PC-3 (cell line): ENCODE data around the gene FAM83G. TPM values are rescaled to one million over a fixed set of nuclear protein-coding genes. Genes with fewer than 3 reads are reported as not detected.

Experiments
- ATAC-seq: fragments of 200-7000 bp; cut with Tn5 transposase; 2 replicates; pipeline ENCODE4 v1.9.1; 2020; ENCODE audit warnings: mild to moderate bottlenecking, moderate library complexity
- BruUV-seq: library from RNA; stranded (reverse); fragments of 400-500 nt; replicated peaks from 2 replicates; lab custom pipeline; 2021; lab: Mats Ljungman, UMichigan
- CTCF ChIA-PET: fragments of 300-600 bp; sonication (Branson Sonifier 250); formaldehyde crosslinking; loops from one replicate; lab custom pipeline; 2022; ENCODE audit warnings: antibody characterized with exemption; lab: Charles Lee
- POLR2A ChIA-PET: fragments of 300-600 bp; sonication (Branson Sonifier 250); formaldehyde crosslinking; loops from one replicate; lab custom pipeline; 2022; ENCODE audit warnings: antibody characterized with exemption; ENCODE audit not compliant: unreplicated experiment; lab: Charles Lee
- DNase-seq: peaks from one replicate; pipeline ENCODE4 v3.0.0-alpha.2; 2015
- H2AFZ ChIP-seq: fragments of 300-600 bp; sonication (generic); 2 replicates; pipeline ENCODE4 v1.6.0; 2016; ENCODE audit warnings: antibody characterized with exemption, low read length
- H3F3A ChIP-seq: fragments of 300-600 bp; sonication (generic); one replicate; pipeline ENCODE4 v1.6.0; 2017; ENCODE audit warnings: antibody characterized with exemption, low read length, control low read depth, mild to moderate bottlenecking; ENCODE audit not compliant: unreplicated experiment
- H3K27ac ChIP-seq: fragments of 300-600 bp; sonication (generic); 2 replicates; pipeline ENCODE4 v1.5.1; 2016; ENCODE audit warnings: mild to moderate bottlenecking, low read length
- H3K27me3 ChIP-seq: fragments of 300-600 bp; sonication (generic); 2 replicates; pipeline ENCODE4 v1.6.1; 2016; ENCODE audit warnings: low read length, mixed read lengths
- H3K36me3 ChIP-seq: fragments of 300-600 bp; sonication (generic); 2 replicates; pipeline ENCODE4 v1.6.1; 2016; ENCODE audit warnings: low read depth, mixed run types, low read length, mixed read lengths
- H3K4me1 ChIP-seq: fragments of 300-600 bp; sonication (generic); 2 replicates; pipeline ENCODE4 v1.5.1; 2016; ENCODE audit warnings: low read length; ENCODE audit not compliant: insufficient read depth
- H3K4me2 ChIP-seq: fragments of 300-600 bp; sonication (generic); 2 replicates; pipeline ENCODE4 v1.6.0; 2016; ENCODE audit warnings: low read length
- H3K4me3 ChIP-seq: fragments of 300-600 bp; sonication (generic); 2 replicates; pipeline ENCODE4 v1.5.1; 2016; ENCODE audit warnings: mild to moderate bottlenecking, low read length, mixed read lengths
- H3K79me2 ChIP-seq: fragments of 300-600 bp; sonication (generic); 2 replicates; pipeline ENCODE4 v1.6.1; 2017; ENCODE audit warnings: low read length, mixed read lengths
- H3K9ac ChIP-seq: fragments of 300-600 bp; sonication (generic); 2 replicates; pipeline ENCODE4 v1.6.0; 2016; ENCODE audit warnings: mild to moderate bottlenecking, low read length
- H3K9me2 ChIP-seq: fragments of 300-600 bp; sonication (generic); replicated peaks from 2 replicates; pipeline ENCODE4 v1.6.1; 2016; ENCODE audit warnings: mixed run types, low read length, mixed read lengths
- H3K9me3 ChIP-seq: fragments of 300-600 bp; sonication (generic); 2 replicates; pipeline ENCODE4 v1.6.1; 2016; ENCODE audit warnings: low read length, mixed read lengths
- H4K20me1 ChIP-seq: fragments of 300-600 bp; sonication (generic); 2 replicates; pipeline ENCODE4 v1.6.1; 2016; ENCODE audit warnings: low read length, mixed read lengths
- EZH2 ChIP-seq: fragments of 300-600 bp; sonication (generic); IDR thresholded peaks from one replicate; pipeline ENCODE4 v1.6.1; 2017; ENCODE audit warnings: antibody characterized with exemption, mild to moderate bottlenecking, low read length; ENCODE audit not compliant: unreplicated experiment
- EZH2phosphoT487 ChIP-seq: fragments of 300-600 bp; sonication (generic); IDR thresholded peaks from 2 replicates; pipeline ENCODE4 v1.6.1; 2018; ENCODE audit warnings: mild to moderate bottlenecking, antibody characterized with exemption, low read length, borderline replicate concordance
- intact Hi-C: fragments of 100-400 bp; cut with micrococcal nuclease; formaldehyde crosslinking; loops from 2 replicates; pipeline ENCODE4 v1.9.0; 2023
- total RNA-seq: library from RNA; depleted of rRNA; stranded (reverse); fragments of >200 nt; gene quantifications from 2 replicates; pipeline ENCODE4 v1.2.3, GENCODE V29; 2014
- TF ChIP-seq, protein P1 (sequence below): fragments of 300-600 bp; sonication (generic); conservative IDR thresholded peaks from 2 replicates; pipeline ENCODE4 v1.5.1; 2017; ENCODE audit warnings: antibody characterized with exemption, low read depth, mild to moderate bottlenecking, low read length

The FAM83G gene
- total RNA-seq, 1 experiment from 2014 or later: 0.26 TPM

- BruUV-seq: no TSS peak
- TF ChIP-seq EZH2 (no peak), EZH2phosphoT487 (no peak)
- Histone ChIP-seq H3K9me3 (no peaks in the 10 kb centered on the region), H3K27me3 (no peaks in the 10 kb centered on the region), H3K79me2 (no peaks in the 10 kb centered on the region), H4K20me1 (no peaks in the 10 kb centered on the region), H3K9me2 (no peaks in the 10 kb centered on the region), H3K9ac (no peak overlapping the region), H3K4me2 (no peak overlapping the region), H3K4me1 (peaks cover 11% of the 10 kb centered on the region), H3K27ac (no peak overlapping the region), H3K36me3 (no peaks in the 10 kb centered on the region), H2AFZ (no peak overlapping the region), H3K4me3 (no peak overlapping the region), H3F3A (no peaks in the 10 kb centered on the region)
- DNase-seq (no peak), ATAC-seq (no peak)
- POLR2A ChIA-PET: no interaction called here
- intact Hi-C loops: no loop called here
- CTCF ChIA-PET: no interaction called here
These were observed 27.5 kb downstream of the FAM83G start for GRCh38 chr17:18977021-18977420.

DNA sequence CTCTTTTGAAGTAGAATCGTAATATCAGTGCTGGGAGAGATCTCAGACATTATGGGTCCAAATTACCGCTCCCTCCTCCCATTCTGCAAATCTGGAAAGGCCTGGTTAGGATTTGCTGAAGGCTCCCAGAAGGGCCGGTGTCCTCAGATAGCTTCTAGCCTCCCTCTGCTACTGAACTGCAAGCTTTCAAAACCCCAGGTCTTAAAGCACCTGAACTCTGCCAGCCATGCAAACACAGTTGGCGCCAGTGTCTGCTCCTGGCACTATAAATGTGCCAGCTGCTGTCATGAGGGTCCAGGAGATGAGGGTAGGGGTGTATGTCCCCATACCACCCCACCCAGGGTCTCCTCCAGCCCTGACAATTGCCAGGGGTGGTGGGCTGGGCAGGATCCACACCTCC lies 28.4 kb downstream of the FAM83G start:
- intact Hi-C loops: no loop called here

GRCh38 chr17:18975597-18975996 lies 29.0 kb downstream of the FAM83G start:
- Histone ChIP-seq H3K27me3 (no peaks in the 10 kb centered on the region), H3F3A (no peaks in the 10 kb centered on the region), H3K4me2 (no peak overlapping the region), H3K9me3 (no peaks in the 10 kb centered on the region), H3K9ac (no peak overlapping the region), H3K36me3 (no peaks in the 10 kb centered on the region), H3K27ac (no peak overlapping the region), H4K20me1 (no peaks in the 10 kb centered on the region), H3K4me3 (no peak overlapping the region), H3K9me2 (no peaks in the 10 kb centered on the region), H2AFZ (no peak overlapping the region), H3K4me1 (no peaks in the 10 kb centered on the region), H3K79me2 (no peaks in the 10 kb centered on the region)
- intact Hi-C loops: no loop called here
- ATAC-seq (no peak), DNase-seq (no peak)
- CTCF ChIA-PET: no interaction called here
- no TSS peak for BruUV-seq
- TF ChIP-seq, protein P1, sequence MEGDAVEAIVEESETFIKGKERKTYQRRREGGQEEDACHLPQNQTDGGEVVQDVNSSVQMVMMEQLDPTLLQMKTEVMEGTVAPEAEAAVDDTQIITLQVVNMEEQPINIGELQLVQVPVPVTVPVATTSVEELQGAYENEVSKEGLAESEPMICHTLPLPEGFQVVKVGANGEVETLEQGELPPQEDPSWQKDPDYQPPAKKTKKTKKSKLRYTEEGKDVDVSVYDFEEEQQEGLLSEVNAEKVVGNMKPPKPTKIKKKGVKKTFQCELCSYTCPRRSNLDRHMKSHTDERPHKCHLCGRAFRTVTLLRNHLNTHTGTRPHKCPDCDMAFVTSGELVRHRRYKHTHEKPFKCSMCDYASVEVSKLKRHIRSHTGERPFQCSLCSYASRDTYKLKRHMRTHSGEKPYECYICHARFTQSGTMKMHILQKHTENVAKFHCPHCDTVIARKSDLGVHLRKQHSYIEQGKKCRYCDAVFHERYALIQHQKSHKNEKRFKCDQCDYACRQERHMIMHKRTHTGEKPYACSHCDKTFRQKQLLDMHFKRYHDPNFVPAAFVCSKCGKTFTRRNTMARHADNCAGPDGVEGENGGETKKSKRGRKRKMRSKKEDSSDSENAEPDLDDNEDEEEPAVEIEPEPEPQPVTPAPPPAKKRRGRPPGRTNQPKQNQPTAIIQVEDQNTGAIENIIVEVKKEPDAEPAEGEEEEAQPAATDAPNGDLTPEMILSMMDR: no peak
- TF ChIP-seq EZH2phosphoT487 (no peak), EZH2 (no peak)
- POLR2A ChIA-PET: no interaction called here

More for the DNA sequence above, 28.4 kb downstream of the FAM83G start:
- no peak overlapping the region for H3K9ac ChIP-seq
- ChIA-PET POLR2A (no interaction called here), CTCF (interaction anchor here (0.7 kb wide), 1 partner anchor 24 kb away, joined by 5 read pairs; the partner anchor contains the start of gene SLC5A10)
- H3K27me3 ChIP-seq: no peaks in the 10 kb centered on the region
- BruUV-seq: no TSS peak
- H2AFZ ChIP-seq: no peak overlapping the region
- no peaks in the 10 kb centered on the region for H3F3A ChIP-seq
- H4K20me1 ChIP-seq: no peaks in the 10 kb centered on the region
- no peak overlapping the region for H3K27ac ChIP-seq
- no peaks in the 10 kb centered on the region for H3K36me3 ChIP-seq
- H3K4me2 ChIP-seq: no peak overlapping the region
- no peaks in the 10 kb centered on the region for H3K9me3 ChIP-seq
- no peak for DNase-seq
- TF ChIP-seq EZH2phosphoT487 (no peak), EZH2 (no peak)
- TF ChIP-seq, protein P1: no peak
- H3K9me2 ChIP-seq: no peaks in the 10 kb centered on the region
- H3K79me2 ChIP-seq: no peaks in the 10 kb centered on the region
- H3K4me3 ChIP-seq: no peak overlapping the region
- ATAC-seq: no peak
- peaks cover 4% of the 10 kb centered on the region for H3K4me1 ChIP-seq
